Measurements from ENCODE around the gene CDON.
"Not testable (repeated sequence)": the region's sequence is repeated elsewhere in the genome, so short reads cannot be mapped to it uniquely, and the experiment has no call there.

Gene CDON

GRCh38 chr11:125990244-125990643 is 72.4 kb downstream of the CDON start:
- no peak for DNase-seq

GRCh38 chr11:125987066-125987641 is 75.5 kb downstream of the CDON start:
- DNase-seq, result no peak

GRCh38 chr11:125985956-125986355 is 76.7 kb downstream of the CDON start:
- DNase-seq, result not testable (repeated sequence)

- no peak for DNase-seq
Observed at GRCh38 chr11:125982348-125982730, 80.3 kb downstream of the CDON start.

GRCh38 chr11:125980436-125980835 is 82.2 kb downstream of the CDON start:
- DNase-seq, result no peak

GRCh38 chr11:125979511-125979910 is 83.2 kb downstream of the CDON start:
- DNase-seq, result no peak

GRCh38 chr11:125978778-125979407 is 83.8 kb downstream of the CDON start:
- DNase-seq, result no peak

GRCh38 chr11:125978181-125978716 is 84.4 kb downstream of the CDON start:
- no peak for DNase-seq

- DNase-seq, result no peak
Observed at GRCh38 chr11:125977333-125977732, 85.3 kb downstream of the CDON start.

GRCh38 chr11:125976156-125976555 is 86.5 kb downstream of the CDON start:
- no peak for DNase-seq

- DNase-seq, result no peak
Observed at GRCh38 chr11:125975634-125976033, 87.0 kb downstream of the CDON start.

GRCh38 chr11:125974284-125974683 is 88.4 kb downstream of the CDON start:
- DNase-seq, result no peak

GRCh38 chr11:125971618-125972017 is 91.0 kb downstream of the CDON start:
- DNase-seq, result no peak

- DNase-seq, result no peak
Observed at GRCh38 chr11:125968354-125968753, 94.3 kb downstream of the CDON start.

- no peak for DNase-seq
Observed at GRCh38 chr11:125967515-125967914, 95.2 kb downstream of the CDON start.

GRCh38 chr11:125960771-125961170 is 101.9 kb downstream of the CDON start:
- peak; percentile 85 to 91 for DNase-seq

- DNase-seq, result no peak
Observed at GRCh38 chr11:125959931-125960330, 102.7 kb downstream of the CDON start.

- no peak for DNase-seq
Observed at GRCh38 chr11:125959511-125959910, 103.2 kb downstream of the CDON start.

- DNase-seq, result no peak
Observed at GRCh38 chr11:125958872-125959400, 103.7 kb downstream of the CDON start.

GRCh38 chr11:125957618-125958332 is 104.9 kb downstream of the CDON start:
- no peak for DNase-seq

- no peak for DNase-seq
Observed at GRCh38 chr11:125956391-125957134, 106.1 kb downstream of the CDON start.

GRCh38 chr11:125955856-125956255 is 106.8 kb downstream of the CDON start:
- DNase-seq, result no peak
